Measurements from ENCODE around the gene CPHXL.

The CPHXL gene

GRCh38 chr16:75726390-75726789 lies at the start of gene CPHXL:
Gene CPHXL, minus strand, starts transcription at chr16:75726490. Its CDS starts 48 bp downstream, at chr16:75726442.
- FAIRE-seq, result no peak

DNA sequence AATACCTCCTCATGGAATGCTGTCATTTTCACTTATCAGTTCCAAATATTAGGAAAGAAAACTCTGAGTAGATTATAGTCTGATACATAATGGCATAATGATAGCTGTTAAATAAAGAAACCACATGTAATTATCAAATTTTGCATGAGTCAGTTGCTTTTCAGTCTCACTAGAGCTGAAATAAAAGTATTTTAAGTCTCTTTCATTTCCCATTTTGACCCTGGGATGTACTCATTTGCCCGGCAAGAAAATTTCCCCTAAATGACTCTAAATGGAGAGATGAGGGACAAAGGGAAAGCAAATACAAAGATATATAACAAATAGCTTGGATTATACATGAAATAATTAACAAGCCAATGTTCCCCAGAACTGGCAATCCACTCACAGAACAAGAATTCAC lies 47.9 kb upstream of the CPHXL start:
- no peak for FAIRE-seq

GRCh38 chr16:75770051-75770450 lies 43.8 kb upstream of the CPHXL start:
- no peak for FAIRE-seq

- FAIRE-seq, result no peak
Observed at GRCh38 chr16:75764154-75764768, 38.0 kb upstream of the CPHXL start.

- FAIRE-seq, result no peak
Observed at GRCh38 chr16:75763204-75763603, 36.9 kb upstream of the CPHXL start.

DNA sequence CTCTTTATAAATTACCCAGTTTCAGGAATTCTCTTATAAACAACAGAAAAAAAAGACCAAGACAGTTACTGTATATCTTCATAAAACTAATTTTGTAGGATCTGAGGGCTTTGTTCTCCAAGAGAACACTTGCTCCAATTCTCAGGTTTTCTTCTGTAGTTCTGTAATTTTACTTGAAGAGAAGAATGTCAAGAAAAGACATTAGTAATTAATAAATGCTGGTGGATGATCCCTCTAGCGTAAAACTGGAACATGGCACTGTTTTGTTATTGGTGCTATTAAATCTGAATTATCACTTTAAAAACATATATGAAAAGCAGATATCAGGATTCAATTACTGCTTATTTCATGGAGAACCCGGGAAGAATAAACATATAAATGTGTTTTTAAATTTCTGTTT lies 36.5 kb upstream of the CPHXL start:
- FAIRE-seq, result no peak

GRCh38 chr16:75761108-75761507 lies 34.8 kb upstream of the CPHXL start:
- no peak for FAIRE-seq

GRCh38 chr16:75760018-75760519 lies 33.8 kb upstream of the CPHXL start:
- FAIRE-seq, result no peak

- no peak for FAIRE-seq
Observed at GRCh38 chr16:75758215-75758614, 31.9 kb upstream of the CPHXL start.

DNA sequence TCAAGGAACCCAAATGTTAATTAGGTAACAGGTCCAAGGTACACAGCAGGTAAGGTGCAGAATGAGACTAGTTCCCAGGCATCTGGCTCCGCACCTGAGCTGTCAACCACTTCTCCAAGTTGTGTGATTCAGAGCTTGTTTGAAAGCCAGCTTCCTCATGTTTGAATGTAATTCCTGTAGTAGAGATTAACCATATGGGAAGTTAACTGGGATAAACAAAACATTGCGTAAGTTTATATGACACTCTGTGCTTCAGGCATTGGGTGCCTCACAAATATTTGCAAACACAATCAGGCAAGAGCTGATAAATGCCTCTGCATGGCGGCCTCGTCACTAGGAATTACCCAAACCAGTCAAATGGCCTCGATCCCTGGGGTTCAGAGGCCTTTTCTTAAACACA lies 27.9 kb upstream of the CPHXL start:
- FAIRE-seq, result no peak

GRCh38 chr16:75750528-75750927 lies 24.2 kb upstream of the CPHXL start:
- FAIRE-seq, result no peak

- no peak for FAIRE-seq
Observed at GRCh38 chr16:75746359-75746758, 20.1 kb upstream of the CPHXL start.

GRCh38 chr16:75745823-75746222 lies 19.5 kb upstream of the CPHXL start:
- FAIRE-seq, result no peak

- no peak for FAIRE-seq
Observed at GRCh38 chr16:75745242-75745641, 19.0 kb upstream of the CPHXL start.

DNA sequence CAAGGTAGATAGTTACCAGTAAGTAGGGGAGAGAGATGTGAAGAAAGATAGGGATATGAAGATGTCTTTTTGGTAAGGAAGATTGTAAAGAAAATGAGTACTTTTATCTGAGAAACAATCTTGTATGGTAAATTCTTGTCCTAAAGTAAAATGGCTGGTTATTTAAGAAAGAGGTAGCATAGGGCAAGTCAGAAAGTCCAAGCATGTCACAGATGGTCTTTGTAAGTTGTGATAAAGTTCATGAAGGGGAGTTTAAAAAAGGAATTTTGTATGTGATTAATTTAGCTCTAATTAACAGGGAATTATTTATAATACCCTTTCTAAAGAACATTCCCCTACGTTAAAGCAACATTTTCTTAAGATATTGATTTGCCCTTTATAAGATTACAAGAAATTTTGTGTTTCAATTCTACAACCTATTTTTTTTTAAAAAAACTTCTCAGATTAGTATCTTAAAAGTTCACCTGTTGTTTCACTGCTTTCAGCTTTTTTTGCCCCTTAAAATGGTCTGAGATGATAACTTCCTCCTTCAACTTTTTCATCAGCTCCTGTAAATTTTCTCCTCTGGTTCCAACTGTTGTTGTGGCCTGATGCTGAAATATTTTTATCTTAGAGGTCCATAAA lies 16.2 kb upstream of the CPHXL start:
- no peak for FAIRE-seq

DNA sequence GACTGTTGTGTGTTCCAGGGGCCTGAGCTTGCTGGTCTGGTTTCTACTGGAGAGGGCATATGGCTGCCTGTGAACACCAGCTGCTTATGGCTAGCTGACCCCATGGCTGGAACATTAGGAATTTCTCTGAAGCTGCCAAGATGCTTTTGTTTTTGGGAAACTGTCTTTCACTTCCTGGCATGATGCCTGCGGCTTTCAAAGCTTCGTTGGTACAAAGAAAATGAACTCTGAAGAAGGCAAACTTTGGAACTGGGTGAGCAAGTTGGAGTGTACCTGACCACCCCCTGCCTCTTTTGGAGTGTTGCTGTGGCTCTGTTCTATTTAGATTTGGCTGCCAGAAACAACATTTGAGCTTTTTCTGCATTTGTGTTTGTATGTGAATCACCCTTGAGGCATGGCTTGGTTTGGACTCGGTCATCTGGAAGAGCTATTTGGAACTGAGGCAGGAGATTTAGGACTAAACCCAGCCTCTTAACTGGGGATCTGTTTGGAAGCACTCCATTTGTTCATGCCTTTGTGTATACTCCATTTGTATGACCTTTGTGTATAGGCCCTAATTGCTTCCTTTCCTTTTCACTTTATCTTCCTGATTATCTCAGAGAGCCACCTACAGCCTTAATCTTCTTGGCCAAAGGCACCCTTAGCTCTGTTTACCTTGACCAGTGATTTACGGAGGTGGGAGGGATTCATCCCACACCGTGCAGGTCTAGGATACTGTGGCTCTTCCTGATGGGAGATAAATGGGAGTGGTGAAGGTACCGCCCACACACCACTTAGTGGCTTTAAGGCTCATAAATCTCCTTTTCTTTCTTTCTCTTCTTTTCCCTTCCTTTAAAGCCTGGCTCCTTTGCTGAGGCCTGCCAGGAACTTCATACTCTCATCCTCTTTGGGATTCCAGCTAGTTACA lies 7.3 kb upstream of the CPHXL start:
- no peak for FAIRE-seq

DNA sequence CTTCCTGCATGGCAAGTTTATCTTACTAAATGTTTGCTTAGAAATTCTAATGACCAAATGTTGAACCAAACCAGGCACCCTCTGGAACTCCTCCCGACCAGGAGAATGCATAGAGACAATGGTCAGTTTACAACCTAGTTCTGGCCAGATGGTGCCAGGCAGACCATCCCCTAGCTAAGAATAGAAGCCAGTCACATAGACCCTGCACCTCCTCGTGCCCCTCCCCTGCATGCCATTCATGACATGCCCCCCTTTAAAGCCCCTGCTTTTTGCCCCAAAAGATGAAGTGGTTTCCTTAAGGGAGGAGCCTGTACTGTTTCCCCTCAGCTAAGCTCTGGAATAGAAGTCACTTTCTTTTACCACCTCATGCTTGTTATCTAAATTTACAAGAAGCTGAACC lies 6.6 kb upstream of the CPHXL start:
- FAIRE-seq, result no peak

DNA sequence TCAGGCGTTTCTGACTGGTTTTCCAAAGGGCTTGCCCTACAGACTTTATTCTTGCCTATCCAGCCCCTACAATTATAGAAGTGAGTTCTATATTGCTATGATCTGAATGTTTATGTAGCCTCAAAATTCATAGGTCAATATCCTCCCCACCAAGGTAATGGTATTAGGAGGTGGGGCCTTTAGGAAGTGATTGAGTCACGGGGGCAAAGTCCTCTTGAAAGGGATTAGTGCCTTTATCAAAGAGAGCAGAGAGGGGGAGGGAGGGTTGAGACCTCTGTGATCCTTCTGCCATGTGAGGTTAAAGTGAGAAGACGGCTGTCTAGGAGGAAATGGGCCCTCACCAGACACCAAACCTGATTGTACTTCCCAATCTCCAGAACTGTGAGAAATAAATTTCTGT lies 931 bp upstream of the CPHXL start:
- FAIRE-seq, result no peak

DNA sequence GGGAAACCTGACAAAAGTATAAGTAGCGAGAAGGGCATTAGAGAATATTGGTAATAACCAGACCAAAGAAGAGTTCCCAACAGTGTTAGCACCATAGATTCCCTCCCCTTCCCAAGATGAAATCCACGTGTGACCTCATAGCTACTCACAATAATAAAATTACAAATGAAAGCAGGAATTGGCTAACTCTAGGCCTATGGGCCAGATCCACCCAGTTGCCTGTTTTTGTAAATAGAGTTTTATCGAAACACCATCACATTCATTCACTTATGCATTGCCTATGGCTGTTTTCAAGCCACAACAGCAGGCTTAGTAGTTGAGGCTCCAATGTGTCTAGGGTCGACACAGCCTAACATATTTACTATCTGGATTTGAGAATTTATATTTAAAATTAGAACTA lies 7.8 kb downstream of the CPHXL start:
- FAIRE-seq, result no peak

GRCh38 chr16:75714661-75715060 lies 11.6 kb downstream of the CPHXL start:
- FAIRE-seq, result no peak

- FAIRE-seq, result no peak
Observed at GRCh38 chr16:75710344-75710743, 15.9 kb downstream of the CPHXL start.

DNA sequence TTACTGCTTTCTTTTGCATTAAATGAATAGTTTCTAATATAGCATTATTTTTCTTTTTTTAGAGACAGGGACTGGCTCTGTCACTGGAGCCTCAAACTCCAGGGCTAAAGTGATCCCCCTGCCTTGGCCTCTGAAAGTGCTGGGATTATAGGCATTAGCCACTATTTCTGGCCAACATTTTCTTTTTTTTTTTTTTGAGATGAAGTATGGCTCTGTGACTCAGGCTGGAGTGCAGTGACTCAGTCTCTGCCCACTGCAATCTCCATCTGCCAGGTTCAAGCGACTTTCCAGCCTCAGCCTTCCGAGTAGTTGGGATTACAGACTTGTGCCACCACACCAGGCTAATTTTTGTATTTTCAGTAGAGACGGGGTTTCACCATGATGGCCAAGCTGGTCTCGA lies 23.0 kb downstream of the CPHXL start:
- FAIRE-seq, result no peak

DNA sequence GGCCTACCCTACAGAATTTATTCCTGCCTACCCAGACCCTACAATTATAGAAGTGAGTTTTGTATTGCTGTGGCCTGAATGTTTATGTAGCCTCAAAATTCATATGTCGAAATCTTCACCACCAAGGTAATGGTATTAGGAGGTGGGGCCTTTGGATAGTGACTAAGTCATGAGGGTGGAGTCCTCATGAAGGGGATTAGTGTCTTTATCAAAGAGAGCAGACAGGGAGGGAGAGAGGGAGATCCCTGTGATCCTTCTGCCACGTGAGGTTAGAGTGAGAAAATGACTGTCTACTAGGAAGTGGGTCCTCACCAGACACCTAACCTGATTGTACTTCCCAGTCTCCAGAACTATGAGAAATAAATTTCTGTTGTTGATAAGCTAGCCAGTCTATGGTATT lies 24.0 kb downstream of the CPHXL start:
- FAIRE-seq, result no peak

DNA sequence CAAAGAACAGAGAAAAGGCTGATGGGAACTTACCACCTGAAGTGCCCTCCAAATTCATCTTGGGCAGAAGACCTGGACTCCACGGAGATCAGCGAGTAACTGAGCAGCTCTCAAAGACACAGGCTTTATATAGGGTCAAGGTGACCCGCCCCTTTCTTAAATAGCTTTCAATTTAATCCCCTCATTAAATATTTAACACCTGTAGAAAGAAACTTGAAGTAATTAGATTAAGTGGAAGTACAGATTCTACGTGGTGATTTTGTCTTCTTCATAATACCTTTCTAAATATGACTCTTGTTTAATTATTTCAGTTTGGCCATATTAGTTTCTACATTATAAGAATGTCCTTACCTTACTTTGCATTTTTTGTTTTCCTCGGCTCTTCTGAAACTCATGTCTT lies 24.9 kb downstream of the CPHXL start, which contains the start of gene DUXB:
TSS of gene DUXB (minus strand) at position 101 of the 400 bp plus-strand sequence. CDS start at position 58, 43 bp downstream.
- no peak for FAIRE-seq
